ENCODE data around the gene MTX2.

DNA sequence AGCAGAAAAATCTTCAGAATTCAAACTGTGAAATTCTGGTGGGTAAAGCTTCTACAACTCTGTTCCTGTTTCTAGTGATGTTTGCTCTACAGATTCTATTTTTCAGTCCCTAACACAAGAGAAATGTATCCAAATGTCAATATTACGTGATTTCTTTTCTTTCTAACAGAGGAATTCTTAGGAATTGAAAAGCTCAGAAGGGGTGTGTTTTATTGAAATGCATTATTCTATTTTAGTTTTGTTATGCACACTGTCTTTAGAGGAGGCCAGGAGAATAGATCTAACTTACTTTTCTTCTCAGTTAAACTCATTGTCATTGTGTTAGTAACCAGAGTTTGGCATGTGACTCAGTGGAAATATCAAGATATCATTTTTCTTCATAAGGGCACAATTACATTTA is 62.4 kb downstream of the MTX2 start:
- TF ChIP-seq CTCF (IDR thresholded peaks at IDR 0.05) (no peak), POLR2AphosphoS5 (IDR thresholded peaks at IDR 0.05; ENCODE audit: insufficient read depth in 1 of 2, low read depth in 1 of 2) (no peak)

Measured in vagina (tissue), 2 donors.